Measurements from ENCODE around the gene MAP1LC3A. TPM values are rescaled to one million over a fixed set of nuclear protein-coding genes. Genes with fewer than 3 reads are reported as not detected.
A peak's percentile ranks its signal among the peaks of the same experiment; 100 is the strongest.

Gene MAP1LC3A
- total RNA-seq, 5 donors from 2014 or later (not counting 1 experiment from before 2014, with no cell fraction given), result 2.3 to 15.5 (median 2.6) TPM

DNA sequence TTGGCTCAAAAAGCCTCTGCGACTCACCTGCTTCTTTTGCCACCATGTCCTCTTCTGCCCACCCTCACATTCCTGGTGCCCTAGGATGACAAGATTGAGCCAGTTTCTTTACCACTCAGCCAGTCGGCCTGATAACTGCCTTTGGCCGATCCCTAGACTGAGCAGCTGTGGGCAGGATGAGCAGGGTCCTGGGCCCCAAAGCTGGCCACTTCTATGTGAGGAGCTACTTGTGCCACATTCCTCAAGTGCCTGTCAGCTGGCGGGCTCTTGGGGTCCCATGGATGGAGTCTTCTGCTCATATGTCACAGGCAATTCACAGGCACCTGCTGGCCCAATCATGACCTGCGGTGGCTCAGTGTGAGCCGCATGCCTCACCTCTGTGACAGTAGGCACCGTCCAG lies 25.8 kb upstream of the MAP1LC3A start:
- peaks cover 41% of the 10 kb centered on the region for H3K36me3 Mint-ChIP-seq
- H3K4me3 Mint-ChIP-seq, result no peak overlapping the region
- CTCF ChIA-PET, result no interaction called here
- Histone ChIP-seq H3K27me3 (replicated peaks in 1 of 2; ENCODE audit: control insufficient read depth in 2 of 2, extremely low read depth in 1 of 2, insufficient read depth in 2 of 2, low read length in 1 of 2) (no peaks in the 10 kb centered on the region), H3K27ac (ENCODE audit: low read length) (no peak overlapping the region), H3K9me3 (no peaks in the 10 kb centered on the region), H3K36me3 (ENCODE audit: control insufficient read depth in 2 of 2, extremely low read depth in 1 of 2, insufficient read depth in 1 of 2, low read length in 1 of 2) (peaks cover 25 to 89% of the 10 kb centered on the region in 2 donors), H3K4me1 (ENCODE audit: control insufficient read depth in 1 of 2, extremely low read depth in 1 of 2, insufficient read depth in 2 of 2, low read length in 2 of 2) (no peaks in the 10 kb centered on the region), H3K4me3 (ENCODE audit: control insufficient read depth in 1 of 2, extremely low read depth in 1 of 2, low read length in 1 of 2) (no peak overlapping the region)
- H3K9me3 Mint-ChIP-seq, result no peaks in the 10 kb centered on the region
- peaks cover 4 to 12% (median 10%) of the 10 kb centered on the region in 3 donors for H3K4me1 Mint-ChIP-seq
- ATAC-seq (replicated peaks in 1 of 4) (no peak), DNase-seq (no peak)
- POLR2A ChIA-PET, result no interaction called here
- no peaks in the 10 kb centered on the region for H3K27me3 Mint-ChIP-seq
- H3K27ac Mint-ChIP-seq, result no peak overlapping the region
- 99% methylated on average over 7 of the region's 7 CpGs for WGBS (ENCODE audit: insufficient coverage)

DNA sequence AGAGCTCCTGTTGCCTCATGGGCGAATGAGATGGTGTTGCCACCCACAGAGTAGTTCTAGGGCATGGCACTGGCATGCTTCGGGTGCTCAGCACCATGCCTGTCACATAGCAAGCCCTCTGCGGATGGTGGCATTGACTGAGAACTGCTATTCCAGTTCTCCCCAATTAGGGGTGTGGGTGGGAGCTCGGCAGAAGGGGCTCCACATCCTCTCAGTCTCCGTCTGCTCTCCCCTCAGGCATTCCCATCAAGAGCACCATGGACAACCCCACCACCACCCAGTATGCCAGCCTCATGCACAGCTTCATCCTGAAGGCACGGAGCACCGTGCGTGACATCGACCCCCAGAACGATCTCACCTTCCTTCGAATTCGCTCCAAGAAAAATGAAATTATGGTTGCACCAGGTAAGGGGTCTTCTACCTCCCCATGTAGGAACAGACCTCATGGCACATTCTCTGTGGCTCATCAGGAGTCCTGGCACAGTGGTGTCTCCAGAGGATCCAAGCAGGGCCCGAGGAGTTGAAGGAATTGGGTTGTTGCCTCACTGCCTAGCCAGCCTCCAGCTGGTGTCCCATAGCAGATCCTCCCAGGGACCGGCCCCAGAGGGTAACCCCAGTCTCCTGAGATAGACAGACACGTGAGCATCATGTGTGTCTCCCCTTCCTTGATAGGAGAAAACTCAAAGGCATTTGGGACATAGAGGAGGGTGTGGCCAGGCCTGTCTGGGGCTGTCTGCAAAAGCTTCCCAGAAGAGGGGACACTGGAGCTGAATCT lies 23.9 kb upstream of the MAP1LC3A start:
- H3K36me3 ChIP-seq (ENCODE audit: control insufficient read depth in 2 of 2, extremely low read depth in 1 of 2, insufficient read depth in 1 of 2, low read length in 1 of 2), result peaks cover 26 to 79% of the 10 kb centered on the region in 2 donors
- CTCF ChIA-PET, result interaction anchor here in 1 of 2 donors (1.0 kb wide), 1 partner anchor 17 kb away, joined by 3 read pairs; no protein-coding TSS in a partner anchor

DNA sequence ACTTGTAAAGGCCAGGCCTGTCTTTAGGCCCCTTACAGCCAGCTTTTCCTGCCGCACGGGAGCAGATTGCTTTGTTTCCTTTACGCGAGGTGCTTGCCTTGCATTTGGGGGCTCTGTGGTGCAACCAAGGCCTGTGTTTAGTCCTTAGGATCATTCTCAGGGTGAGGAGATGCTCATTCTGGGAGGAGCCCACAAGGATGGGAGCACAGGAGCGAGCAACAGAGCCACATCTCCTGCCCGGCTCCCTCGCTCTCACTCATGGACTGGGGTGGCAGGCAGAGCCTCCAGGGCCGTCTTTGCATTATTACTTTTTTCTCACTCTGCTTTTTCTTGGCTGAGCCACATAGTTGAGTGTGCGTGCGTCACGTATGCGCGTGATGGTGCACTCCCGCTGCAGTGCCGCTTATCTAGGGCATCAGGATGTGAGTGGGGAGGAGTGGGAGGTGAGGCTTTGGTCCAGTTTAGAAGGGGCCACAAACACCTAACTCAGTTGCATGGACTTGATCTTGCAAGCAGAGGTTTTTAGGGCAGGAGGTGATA lies 23.1 kb upstream of the MAP1LC3A start:
- H3K4me1 Mint-ChIP-seq, result peaks cover 6 to 18% (median 13%) of the 10 kb centered on the region in 3 donors
- no peaks in the 10 kb centered on the region for H3K27me3 Mint-ChIP-seq
- H3K9me3 Mint-ChIP-seq, result no peaks in the 10 kb centered on the region
- DNase-seq (no peak), ATAC-seq (replicated peaks in 1 of 4) (no peak)
- H3K36me3 ChIP-seq (ENCODE audit: control insufficient read depth in 2 of 2, extremely low read depth in 1 of 2, insufficient read depth in 1 of 2, low read length in 1 of 2), result peaks cover 29 to 78% of the 10 kb centered on the region in 2 donors
- H3K4me3 ChIP-seq (ENCODE audit: control insufficient read depth in 1 of 2, extremely low read depth in 1 of 2, low read length in 1 of 2), result no peak overlapping the region
- H3K4me1 ChIP-seq (ENCODE audit: control insufficient read depth in 1 of 2, extremely low read depth in 1 of 2, insufficient read depth in 2 of 2, low read length in 2 of 2), result peaks cover 0 to 5% of the 10 kb centered on the region in 2 experiments
- H3K4me3 Mint-ChIP-seq, result no peak overlapping the region
- H3K27ac ChIP-seq (ENCODE audit: low read length), result no peak overlapping the region
- 92% methylated on average over 13 of the region's 15 CpGs for WGBS (ENCODE audit: insufficient coverage)
- no peaks in the 10 kb centered on the region for H3K27me3 ChIP-seq (replicated peaks in 1 of 2; ENCODE audit: control insufficient read depth in 2 of 2, extremely low read depth in 1 of 2, insufficient read depth in 2 of 2, low read length in 1 of 2)
- H3K27ac Mint-ChIP-seq, result no peak overlapping the region
- H3K36me3 Mint-ChIP-seq, result peaks cover 37% of the 10 kb centered on the region
- ChIA-PET CTCF (interaction anchor here in 1 of 2 donors (1.0 kb wide), 1 partner anchor 18 kb away, joined by 3 read pairs; no protein-coding TSS in a partner anchor), POLR2A (no interaction called here)
- H3K9me3 ChIP-seq, result no peaks in the 10 kb centered on the region

More for the DNA sequence above, 23.9 kb upstream of the MAP1LC3A start:
- H3K4me3 Mint-ChIP-seq, result no peak overlapping the region
- no peaks in the 10 kb centered on the region for H3K9me3 ChIP-seq
- H3K27me3 Mint-ChIP-seq, result no peaks in the 10 kb centered on the region
- H3K36me3 Mint-ChIP-seq, result peaks cover 31% of the 10 kb centered on the region
- H3K9me3 Mint-ChIP-seq, result no peaks in the 10 kb centered on the region
- H3K4me1 ChIP-seq (ENCODE audit: control insufficient read depth in 1 of 2, extremely low read depth in 1 of 2, insufficient read depth in 2 of 2, low read length in 2 of 2), result no peaks in the 10 kb centered on the region
- peaks cover 6 to 16% (median 12%) of the 10 kb centered on the region in 3 donors for H3K4me1 Mint-ChIP-seq
- no peaks in the 10 kb centered on the region for H3K27me3 ChIP-seq (replicated peaks in 1 of 2; ENCODE audit: control insufficient read depth in 2 of 2, extremely low read depth in 1 of 2, insufficient read depth in 2 of 2, low read length in 1 of 2)
- H3K4me3 ChIP-seq (ENCODE audit: control insufficient read depth in 1 of 2, extremely low read depth in 1 of 2, low read length in 1 of 2), result no peak overlapping the region
- DNase-seq (no peak), ATAC-seq (replicated peaks in 1 of 4) (no peak)
- no peak overlapping the region for H3K27ac ChIP-seq (ENCODE audit: low read length)
- H3K27ac Mint-ChIP-seq, result no peak overlapping the region
- 100% methylated on average over 5 of the region's 15 CpGs for WGBS (ENCODE audit: insufficient coverage)
- POLR2A ChIA-PET, result no interaction called here

DNA sequence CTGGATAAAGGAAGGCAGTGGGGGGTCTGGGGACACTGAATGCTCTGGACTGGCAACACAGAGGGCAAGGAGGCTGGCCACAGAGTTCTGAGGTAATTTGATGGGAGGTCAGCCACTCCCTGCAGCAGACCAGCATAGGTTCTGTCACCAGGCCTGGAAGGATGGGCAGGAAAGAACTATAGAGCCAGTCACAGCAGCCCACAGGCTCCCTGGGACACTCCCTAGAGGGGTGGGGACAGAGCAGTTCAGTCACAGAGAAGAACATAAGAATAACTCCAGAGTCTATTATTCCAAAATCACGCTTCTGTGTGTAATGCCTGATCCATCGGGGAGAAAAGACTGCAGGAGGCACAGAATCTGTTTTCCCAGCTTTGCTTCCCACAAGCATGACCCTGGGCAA lies 22.7 kb upstream of the MAP1LC3A start:
- Mint-ChIP-seq H3K36me3 (peaks cover 39% of the 10 kb centered on the region), H3K4me3 (no peak overlapping the region), H3K9me3 (no peaks in the 10 kb centered on the region), H3K27ac (no peak overlapping the region), H3K4me1 (peaks cover 8 to 20% (median 13%) of the 10 kb centered on the region in 3 donors), H3K27me3 (no peaks in the 10 kb centered on the region)
- Histone ChIP-seq H3K36me3 (ENCODE audit: control insufficient read depth in 2 of 2, extremely low read depth in 1 of 2, insufficient read depth in 1 of 2, low read length in 1 of 2) (peaks cover 27 to 78% of the 10 kb centered on the region in 2 donors), H3K9me3 (no peaks in the 10 kb centered on the region), H3K27ac (ENCODE audit: low read length) (no peak overlapping the region), H3K4me1 (ENCODE audit: control insufficient read depth in 1 of 2, extremely low read depth in 1 of 2, insufficient read depth in 2 of 2, low read length in 2 of 2) (peaks cover 0 to 8% of the 10 kb centered on the region in 2 experiments), H3K4me3 (ENCODE audit: control insufficient read depth in 1 of 2, extremely low read depth in 1 of 2, low read length in 1 of 2) (no peak overlapping the region), H3K27me3 (replicated peaks in 1 of 2; ENCODE audit: control insufficient read depth in 2 of 2, extremely low read depth in 1 of 2, insufficient read depth in 2 of 2, low read length in 1 of 2) (no peaks in the 10 kb centered on the region)
- POLR2A ChIA-PET, result interaction anchor here in 1 of 2 donors (0.6 kb wide), 1 partner anchor 627 kb away, joined by 11 read pairs; no protein-coding TSS in a partner anchor
- CTCF ChIA-PET, result interaction anchor here in 1 of 2 donors (1.6 kb wide), 1 partner anchor 234 kb away, joined by 6 read pairs; no protein-coding TSS in a partner anchor
- ATAC-seq (replicated peaks in 1 of 4) (no peak), DNase-seq (no peak)
- 88% methylated on average over 2 of the region's 2 CpGs for WGBS (ENCODE audit: insufficient coverage)

DNA sequence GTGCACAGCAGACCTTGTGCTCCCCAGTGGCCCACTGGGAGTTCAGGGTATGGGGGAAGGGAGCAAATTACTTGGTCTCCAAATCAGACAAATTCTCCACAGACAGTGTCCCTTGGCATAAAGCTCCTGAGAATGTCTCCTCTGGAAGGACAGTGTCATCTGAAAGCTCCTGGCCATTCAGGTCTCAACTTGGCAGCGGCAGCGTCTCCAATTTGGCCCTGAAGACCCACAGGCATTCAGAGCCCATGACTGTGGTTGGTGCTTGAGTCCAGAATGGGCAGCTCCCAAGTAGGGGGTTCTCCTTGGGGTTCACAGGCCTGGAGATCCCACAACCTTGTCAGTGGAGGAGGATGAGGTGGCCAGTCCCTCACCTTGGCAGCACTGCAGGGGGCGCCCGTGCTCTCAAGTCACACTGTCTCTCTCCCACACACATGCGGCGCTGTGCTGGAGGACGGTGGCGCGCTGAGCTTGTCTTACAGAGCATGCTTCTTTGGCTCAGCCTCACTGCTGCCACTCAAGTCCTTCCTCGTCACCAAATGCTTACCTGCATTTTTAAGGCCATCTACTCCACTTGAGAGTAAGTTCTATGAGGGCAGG lies 21.6 kb upstream of the MAP1LC3A start:
- H3K4me1 ChIP-seq (ENCODE audit: control insufficient read depth in 1 of 2, extremely low read depth in 1 of 2, insufficient read depth in 2 of 2, low read length in 2 of 2), result peaks cover 0 to 18% of the 10 kb centered on the region in 2 experiments
- Mint-ChIP-seq H3K27ac (peak overlapping the region in 1 of 2 donors; percentile 64), H3K27me3 (no peaks in the 10 kb centered on the region), H3K4me1 (peaks cover 15 to 26% (median 16%) of the 10 kb centered on the region in 3 donors), H3K4me3 (no peak overlapping the region), H3K9me3 (no peaks in the 10 kb centered on the region), H3K36me3 (peaks cover 41% of the 10 kb centered on the region)
- no peak overlapping the region for H3K27ac ChIP-seq (ENCODE audit: low read length)
- 88% methylated on average over 9 of the region's 10 CpGs for WGBS (ENCODE audit: insufficient coverage)
- CTCF ChIA-PET, result interaction anchor here in 1 of 2 donors (0.7 to 1.6 kb wide), 3 partner anchors 69 to 233 kb away, joined by 3 to 6 read pairs (median 3); no protein-coding TSS in a partner anchor
- H3K27me3 ChIP-seq (replicated peaks in 1 of 2; ENCODE audit: control insufficient read depth in 2 of 2, extremely low read depth in 1 of 2, insufficient read depth in 2 of 2, low read length in 1 of 2), result no peaks in the 10 kb centered on the region
- H3K9me3 ChIP-seq, result no peaks in the 10 kb centered on the region
- DNase-seq, result peak in 21 of 35 experiments; percentile 22 to 56 (median 35)
- POLR2A ChIA-PET, result interaction anchor here in 1 of 2 donors (0.6 kb wide), 1 partner anchor 626 kb away, joined by 11 read pairs; no protein-coding TSS in a partner anchor
- H3K4me3 ChIP-seq (ENCODE audit: control insufficient read depth in 1 of 2, extremely low read depth in 1 of 2, low read length in 1 of 2), result no peak overlapping the region
- peak; percentile 49 to 53 (median 50) for ATAC-seq (replicated peaks in 1 of 4)
- peaks cover 27 to 78% of the 10 kb centered on the region in 2 donors for H3K36me3 ChIP-seq (ENCODE audit: control insufficient read depth in 2 of 2, extremely low read depth in 1 of 2, insufficient read depth in 1 of 2, low read length in 1 of 2)

DNA sequence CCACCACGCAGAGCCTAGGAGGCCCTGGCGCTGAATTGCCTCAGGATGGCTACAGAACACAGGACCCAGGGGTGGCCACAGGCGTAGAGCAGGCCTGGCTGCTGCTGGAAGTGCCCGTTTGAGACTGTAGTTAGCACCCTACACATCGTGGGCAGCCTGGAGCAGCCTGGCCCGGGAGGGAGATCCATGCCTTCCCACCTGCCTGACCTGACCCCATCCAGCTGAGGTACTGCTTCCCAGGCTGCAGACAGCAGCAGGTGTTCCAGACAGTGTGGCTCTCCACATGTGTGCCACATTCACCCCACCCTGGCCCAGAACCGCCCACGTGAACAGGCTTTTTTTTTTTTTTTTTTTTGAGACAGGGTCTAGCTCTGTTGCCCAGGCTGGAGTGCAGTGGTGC lies 20.9 kb upstream of the MAP1LC3A start:
- Histone ChIP-seq H3K27ac (ENCODE audit: low read length) (no peak overlapping the region), H3K4me3 (ENCODE audit: control insufficient read depth in 1 of 2, extremely low read depth in 1 of 2, low read length in 1 of 2) (no peak overlapping the region), H3K9me3 (no peaks in the 10 kb centered on the region), H3K36me3 (ENCODE audit: control insufficient read depth in 2 of 2, extremely low read depth in 1 of 2, insufficient read depth in 1 of 2, low read length in 1 of 2) (peaks cover 27 to 76% of the 10 kb centered on the region in 2 donors), H3K4me1 (ENCODE audit: control insufficient read depth in 1 of 2, extremely low read depth in 1 of 2, insufficient read depth in 2 of 2, low read length in 2 of 2) (peaks cover 0 to 26% of the 10 kb centered on the region in 2 experiments), H3K27me3 (replicated peaks in 1 of 2; ENCODE audit: control insufficient read depth in 2 of 2, extremely low read depth in 1 of 2, insufficient read depth in 2 of 2, low read length in 1 of 2) (no peaks in the 10 kb centered on the region)
- H3K4me3 Mint-ChIP-seq, result no peak overlapping the region
- no peak overlapping the region for H3K27ac Mint-ChIP-seq
- peaks cover 15 to 34% (median 19%) of the 10 kb centered on the region in 3 donors for H3K4me1 Mint-ChIP-seq
- 91% methylated on average over 8 of the region's 8 CpGs for WGBS (ENCODE audit: insufficient coverage)
- H3K9me3 Mint-ChIP-seq, result no peaks in the 10 kb centered on the region
- no peaks in the 10 kb centered on the region for H3K27me3 Mint-ChIP-seq
- POLR2A ChIA-PET, result no interaction called here
- no peak for ATAC-seq (replicated peaks in 1 of 4)
- no peak for DNase-seq
- H3K36me3 Mint-ChIP-seq, result peaks cover 41% of the 10 kb centered on the region
- CTCF ChIA-PET, result interaction anchor here (0.6 to 1.6 kb wide), 5 partner anchors 69 to 783 kb away, joined by 3 to 8 read pairs (median 6); no protein-coding TSS in a partner anchor

All from T-cell (primary cell).